Brain microvascular endothelial cell (primary cell): Measurements from ENCODE around the gene PTP4A2.

ENCODE experiments used
- DNase-seq: peaks from one replicate; pipeline ENCODE4 v3.0.0-alpha.2; 2020
- H3K27ac ChIP-seq: fragments of 250-450 bp; sonication (Bioruptor Pico); 2 replicates; pipeline ENCODE4 v1.5.1; 2020; ENCODE audit warnings: mild to moderate bottlenecking, moderate library complexity
- H3K27me3 ChIP-seq: fragments of 250-450 bp; sonication (Bioruptor Pico); replicated peaks from 2 replicates; pipeline ENCODE4 v1.5.1; 2020; ENCODE audit warnings: mild to moderate bottlenecking
- H3K36me3 ChIP-seq: fragments of 250-450 bp; sonication (Bioruptor Pico); replicated peaks from 2 replicates; pipeline ENCODE4 v1.5.1; 2020; ENCODE audit warnings: mild to moderate bottlenecking
- H3K4me3 ChIP-seq: 2 replicates; pipeline ENCODE4 v1.5.1; 2011; ENCODE audit warnings: low read depth, mild to moderate bottlenecking, control low read depth, low read length, moderate library complexity
- CTCF ChIP-seq: IDR thresholded peaks from 2 replicates; pipeline ENCODE4 v1.5.1; 2011; ENCODE audit warnings: low read depth, mild to moderate bottlenecking, moderate library complexity, low read length, control low read depth, inconsistent platforms; ENCODE audit errors: missing control alignments
- in situ Hi-C: cut with HindIII; loops from 2 replicates; pipeline ENCODE4 v1.10.0; 2017; ENCODE audit warnings: low sequenced_read_pairs, low pct_ligation_motif_present

Gene PTP4A2

GRCh38 chr1:31981456-31981839 lies 43.3 kb upstream of the PTP4A2 start:
- no peaks in the 10 kb centered on the region for H3K36me3 ChIP-seq
- TF ChIP-seq CTCF, result no peak
- no peak overlapping the region for H3K4me3 ChIP-seq

GRCh38 chr1:31980835-31981455 lies 42.8 kb upstream of the PTP4A2 start:
- H3K36me3 ChIP-seq, result no peaks in the 10 kb centered on the region
- in situ Hi-C loops, result no loop called here
- H3K4me3 ChIP-seq, result no peak overlapping the region
- no peak for DNase-seq
- no peaks in the 10 kb centered on the region for H3K27me3 ChIP-seq
- no peak for TF ChIP-seq CTCF
- H3K27ac ChIP-seq, result no peak overlapping the region

More at GRCh38 chr1:31981456-31981839, 43.3 kb upstream of the PTP4A2 start:
- DNase-seq, result no peak
- Histone ChIP-seq H3K27ac (no peak overlapping the region), H3K27me3 (no peaks in the 10 kb centered on the region)
- in situ Hi-C loops, result no loop called here

- TF ChIP-seq CTCF, result no peak
- Histone ChIP-seq H3K36me3 (no peaks in the 10 kb centered on the region), H3K27ac (no peak overlapping the region), H3K27me3 (no peaks in the 10 kb centered on the region), H3K4me3 (no peak overlapping the region)
- DNase-seq, result no peak
- in situ Hi-C loops, result no loop called here
These were observed 40.8 kb upstream of the PTP4A2 start for GRCh38 chr1:31978843-31979400.

- Histone ChIP-seq H3K36me3 (no peaks in the 10 kb centered on the region), H3K4me3 (no peak overlapping the region), H3K27ac (no peak overlapping the region), H3K27me3 (no peaks in the 10 kb centered on the region)
- peak; percentile 62 for TF ChIP-seq CTCF
- in situ Hi-C loops, result no loop called here
- DNase-seq, result peak; percentile 6
These were observed 39.4 kb upstream of the PTP4A2 start for GRCh38 chr1:31977385-31978131.

- TF ChIP-seq CTCF, result no peak
- Histone ChIP-seq H3K36me3 (no peaks in the 10 kb centered on the region), H3K4me3 (no peak overlapping the region), H3K27ac (no peak overlapping the region), H3K27me3 (no peaks in the 10 kb centered on the region)
- no peak for DNase-seq
- in situ Hi-C loops, result no loop called here
These were observed 38.2 kb upstream of the PTP4A2 start for GRCh38 chr1:31976401-31976800.
